ENCODE measurements around the gene CNTN4.

The CNTN4 gene

GRCh38 chr3:2701471-2701870 lies 602.8 kb downstream of the CNTN4 start:
- no peak for DNase-seq (ENCODE audit: low spot score)

GRCh38 chr3:2706144-2706835 lies 607.6 kb downstream of the CNTN4 start:
- no peak for DNase-seq (ENCODE audit: low spot score)

- no peak for DNase-seq (ENCODE audit: low spot score)
Measured at GRCh38 chr3:2706836-2707210, 608.2 kb downstream of the CNTN4 start.

- DNase-seq (ENCODE audit: low spot score): no peak
Measured at GRCh38 chr3:2711081-2711480, 612.4 kb downstream of the CNTN4 start.

GRCh38 chr3:2713923-2714322 lies 615.3 kb downstream of the CNTN4 start:
- no peak for DNase-seq (ENCODE audit: low spot score)

GRCh38 chr3:2714834-2715233 lies 616.2 kb downstream of the CNTN4 start:
- DNase-seq (ENCODE audit: low spot score): no peak

GRCh38 chr3:2727101-2727500 lies 628.4 kb downstream of the CNTN4 start:
- no peak for DNase-seq (ENCODE audit: low spot score)

- DNase-seq (ENCODE audit: low spot score): no peak
Measured at GRCh38 chr3:2727610-2728318, 629.1 kb downstream of the CNTN4 start.

- DNase-seq (ENCODE audit: low spot score): no peak
Measured at GRCh38 chr3:2731843-2732242, 633.2 kb downstream of the CNTN4 start.

GRCh38 chr3:2735392-2735894 lies 636.8 kb downstream of the CNTN4 start:
- DNase-seq (ENCODE audit: low spot score): no peak

- DNase-seq (ENCODE audit: low spot score): no peak
Measured at GRCh38 chr3:2741516-2741915, 642.9 kb downstream of the CNTN4 start.

GRCh38 chr3:2765002-2765579 lies 666.4 kb downstream of the CNTN4 start:
- no peak for DNase-seq (ENCODE audit: low spot score)

GRCh38 chr3:2770451-2770850 lies 671.8 kb downstream of the CNTN4 start:
- peak; percentile 24 for DNase-seq (ENCODE audit: low spot score)

GRCh38 chr3:2771193-2771592 lies 672.5 kb downstream of the CNTN4 start:
- no peak for DNase-seq (ENCODE audit: low spot score)

GRCh38 chr3:2771741-2772140 lies 673.1 kb downstream of the CNTN4 start:
- no peak for DNase-seq (ENCODE audit: low spot score)

GRCh38 chr3:2772803-2773202 lies 674.1 kb downstream of the CNTN4 start:
- no peak for DNase-seq (ENCODE audit: low spot score)

GRCh38 chr3:2774481-2775249 lies 676.0 kb downstream of the CNTN4 start:
- DNase-seq (ENCODE audit: low spot score): no peak

- DNase-seq (ENCODE audit: low spot score): no peak
Measured at GRCh38 chr3:2783261-2783660, 684.6 kb downstream of the CNTN4 start.

- no peak for DNase-seq (ENCODE audit: low spot score)
Measured at GRCh38 chr3:2784627-2785026, 686.0 kb downstream of the CNTN4 start.

- DNase-seq (ENCODE audit: low spot score): no peak
Measured at GRCh38 chr3:2790266-2790815, 691.7 kb downstream of the CNTN4 start.

GRCh38 chr3:2792432-2792831 lies 693.8 kb downstream of the CNTN4 start:
- DNase-seq (ENCODE audit: low spot score): no peak

GRCh38 chr3:2793987-2794386 lies 695.3 kb downstream of the CNTN4 start:
- DNase-seq (ENCODE audit: low spot score): no peak
